ENCODE results near the gene SPTBN1. TPM values are rescaled to one million over a fixed set of nuclear protein-coding genes. Genes with fewer than 3 reads are reported as not detected.

SPTBN1 gene
- total RNA-seq, 4 donors from 2014 or later: 132 to 239 (median 195) TPM

DNA sequence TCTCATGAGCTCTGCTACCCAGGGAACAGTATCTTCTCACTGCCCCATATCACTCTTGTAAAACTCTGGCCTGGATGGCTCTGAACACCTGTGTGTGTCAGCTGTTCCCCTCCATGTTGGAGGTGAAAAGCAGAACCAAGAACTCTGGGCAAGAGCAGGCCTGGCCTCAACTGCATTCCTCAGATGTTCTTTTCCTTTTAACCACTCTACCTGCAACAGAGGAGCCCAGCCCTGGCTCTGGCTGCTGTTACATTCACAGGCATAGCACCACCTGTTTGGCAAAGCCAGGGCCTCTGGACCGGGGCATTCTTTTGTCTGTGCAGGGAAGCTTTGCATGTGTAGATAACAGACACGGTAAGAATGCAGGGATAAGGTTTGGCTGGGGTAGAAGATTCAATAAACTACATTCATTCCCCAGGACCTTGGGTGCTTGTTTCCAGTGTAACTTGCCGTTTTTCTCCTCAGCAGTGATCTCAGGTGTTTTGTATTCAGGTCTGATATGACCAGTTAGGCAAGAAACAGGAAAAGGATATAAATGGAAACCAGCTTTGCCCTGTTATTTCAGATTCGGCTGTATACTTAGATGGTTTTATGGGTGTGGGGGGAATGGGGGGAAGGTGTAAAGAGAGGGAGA is 95.1 kb downstream of the SPTBN1 start:
- WGBS, 2 donors: 32 to 33% methylated on average over 4 of the region's 4 CpGs
- no peak for DNase-seq (ENCODE audit: low spot score in 2 of 2)
- no peak for TF ChIP-seq POLR2A (IDR thresholded peaks at IDR 0.05)
- TF ChIP-seq, protein P1, sequence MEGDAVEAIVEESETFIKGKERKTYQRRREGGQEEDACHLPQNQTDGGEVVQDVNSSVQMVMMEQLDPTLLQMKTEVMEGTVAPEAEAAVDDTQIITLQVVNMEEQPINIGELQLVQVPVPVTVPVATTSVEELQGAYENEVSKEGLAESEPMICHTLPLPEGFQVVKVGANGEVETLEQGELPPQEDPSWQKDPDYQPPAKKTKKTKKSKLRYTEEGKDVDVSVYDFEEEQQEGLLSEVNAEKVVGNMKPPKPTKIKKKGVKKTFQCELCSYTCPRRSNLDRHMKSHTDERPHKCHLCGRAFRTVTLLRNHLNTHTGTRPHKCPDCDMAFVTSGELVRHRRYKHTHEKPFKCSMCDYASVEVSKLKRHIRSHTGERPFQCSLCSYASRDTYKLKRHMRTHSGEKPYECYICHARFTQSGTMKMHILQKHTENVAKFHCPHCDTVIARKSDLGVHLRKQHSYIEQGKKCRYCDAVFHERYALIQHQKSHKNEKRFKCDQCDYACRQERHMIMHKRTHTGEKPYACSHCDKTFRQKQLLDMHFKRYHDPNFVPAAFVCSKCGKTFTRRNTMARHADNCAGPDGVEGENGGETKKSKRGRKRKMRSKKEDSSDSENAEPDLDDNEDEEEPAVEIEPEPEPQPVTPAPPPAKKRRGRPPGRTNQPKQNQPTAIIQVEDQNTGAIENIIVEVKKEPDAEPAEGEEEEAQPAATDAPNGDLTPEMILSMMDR (IDR thresholded peaks at IDR 0.05): no peak

DNA sequence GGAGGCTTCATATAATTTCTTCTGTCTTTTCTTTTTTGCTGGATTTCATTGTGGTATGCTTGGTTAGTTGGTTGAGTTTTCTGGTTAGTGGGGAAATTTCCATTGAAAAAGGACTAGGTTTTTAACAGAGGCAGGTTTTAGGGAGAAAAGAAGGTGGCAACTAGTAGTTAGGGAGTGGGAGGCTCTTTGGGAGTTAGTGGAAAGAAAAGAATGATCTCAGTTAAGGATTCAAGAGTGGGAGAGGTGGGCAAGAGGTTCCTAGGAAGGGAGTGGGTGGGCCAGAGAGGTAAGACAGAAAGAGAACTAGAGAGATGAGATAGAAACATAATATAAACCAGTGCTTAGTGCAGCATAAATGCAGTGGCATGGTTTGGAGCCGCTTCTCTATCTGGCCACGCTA is 96.9 kb downstream of the SPTBN1 start:
- DNase-seq (ENCODE audit: low spot score in 2 of 2): no peak
- H3K4me3 ChIP-seq (ENCODE audit: low read depth, poor library complexity, severe bottlenecking): no peak overlapping the region
- TF ChIP-seq, protein P1 (IDR thresholded peaks at IDR 0.05): no peak
- no peak for TF ChIP-seq POLR2A (IDR thresholded peaks at IDR 0.05)
- intact Hi-C loops (cut with DNase I; ENCODE audit: low total_unique reads): no loop called here
- 72 to 86% methylated on average over 2 of the region's 2 CpGs for WGBS, 2 donors

More for the DNA sequence above, 95.1 kb downstream of the SPTBN1 start:
- intact Hi-C loops (cut with DNase I; ENCODE audit: low total_unique reads): no loop called here
- H3K4me3 ChIP-seq (ENCODE audit: low read depth, poor library complexity, severe bottlenecking): no peak overlapping the region

DNA sequence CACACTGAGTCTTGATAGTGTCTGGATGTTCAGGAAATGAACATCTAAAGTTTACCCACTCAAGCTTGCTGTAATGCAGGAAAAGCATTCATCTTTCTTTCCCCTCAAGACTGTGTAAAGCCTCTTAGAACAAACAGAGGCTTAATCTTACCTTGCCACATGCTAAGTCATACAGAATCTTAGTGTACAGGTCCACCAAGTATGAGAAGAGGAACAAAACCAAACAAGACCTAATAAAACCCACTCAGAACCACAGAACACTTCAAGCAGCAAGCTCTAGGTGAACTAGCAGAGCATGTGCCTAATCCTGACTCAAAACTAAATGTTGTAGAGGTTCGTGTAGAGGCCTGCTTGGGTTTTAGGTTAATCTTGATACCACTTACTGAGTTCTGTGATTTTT is 97.6 kb downstream of the SPTBN1 start:
- WGBS, 2 donors: 95 to 100% methylated on average over 1 of the region's 1 CpG
- no peak for DNase-seq (ENCODE audit: low spot score in 2 of 2)

DNA sequence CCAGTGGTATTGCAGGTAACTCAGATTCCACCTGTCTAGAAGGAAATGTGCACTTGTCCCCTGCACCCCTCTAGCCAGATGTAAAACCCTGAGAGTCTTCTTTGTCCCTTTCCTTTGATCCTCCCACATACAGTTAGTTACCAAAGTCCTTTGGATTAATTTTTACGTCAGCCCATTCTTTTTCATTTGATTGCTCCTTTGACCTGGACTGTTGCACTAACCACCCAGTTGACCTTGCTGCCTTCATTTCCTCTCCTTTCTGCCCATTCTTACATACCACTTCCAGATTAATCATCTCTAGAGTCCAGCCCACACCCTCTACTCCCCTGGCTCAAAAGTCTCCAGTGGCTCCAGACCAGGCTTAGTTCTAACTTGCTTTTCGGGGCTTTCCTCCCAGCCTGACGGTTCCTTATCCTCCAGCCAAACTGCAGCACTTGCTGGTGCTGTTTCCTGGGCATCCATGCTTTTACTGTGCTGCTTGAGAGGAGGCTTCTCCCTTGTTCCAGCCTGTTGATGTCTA is 99.3 kb downstream of the SPTBN1 start:
- H3K4me3 ChIP-seq (ENCODE audit: low read depth, poor library complexity, severe bottlenecking): no peak overlapping the region
- 34 to 44% methylated on average over 3 of the region's 3 CpGs for WGBS, 2 donors
- intact Hi-C loops (cut with DNase I; ENCODE audit: low total_unique reads): no loop called here
- no peak for DNase-seq (ENCODE audit: low spot score in 2 of 2)
- TF ChIP-seq, protein P1 (IDR thresholded peaks at IDR 0.05): no peak
- no peak for TF ChIP-seq POLR2A (IDR thresholded peaks at IDR 0.05)

More for the DNA sequence above, 97.6 kb downstream of the SPTBN1 start:
- TF ChIP-seq, protein P1 (IDR thresholded peaks at IDR 0.05): no peak
- TF ChIP-seq POLR2A (IDR thresholded peaks at IDR 0.05): no peak
- intact Hi-C loops (cut with DNase I; ENCODE audit: low total_unique reads): no loop called here
- H3K4me3 ChIP-seq (ENCODE audit: low read depth, poor library complexity, severe bottlenecking): no peak overlapping the region

DNA sequence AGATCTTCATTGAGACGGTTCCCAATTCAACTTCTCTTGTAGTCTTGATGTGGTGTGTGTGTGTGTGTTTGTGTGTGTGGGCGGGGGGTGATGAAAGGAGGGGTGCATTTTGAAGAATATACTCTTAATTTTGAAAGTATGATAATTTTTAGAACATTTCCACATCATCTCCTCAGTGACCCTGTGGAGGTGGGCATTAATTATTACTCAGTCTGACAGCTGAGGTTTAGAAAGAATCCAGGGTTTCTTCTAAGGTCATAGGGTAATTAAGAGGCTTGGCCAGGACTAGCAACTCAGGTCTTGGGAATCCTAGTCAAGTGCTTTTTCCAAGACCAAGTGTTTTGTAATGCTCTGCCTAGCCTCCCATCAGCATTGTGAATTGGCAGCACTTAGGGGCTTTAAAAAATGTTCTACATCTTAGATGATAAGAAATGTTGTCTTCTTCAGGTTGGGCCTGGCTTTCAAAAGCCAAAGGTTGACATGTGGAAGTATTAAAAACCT is 100.5 kb downstream of the SPTBN1 start:
- DNase-seq (ENCODE audit: low spot score in 2 of 2): no peak
- TF ChIP-seq POLR2A (IDR thresholded peaks at IDR 0.05): no peak
- TF ChIP-seq, protein P1 (IDR thresholded peaks at IDR 0.05): no peak
- 77 to 78% methylated on average over 2 of the region's 2 CpGs for WGBS, 2 donors
- H3K4me3 ChIP-seq (ENCODE audit: low read depth, poor library complexity, severe bottlenecking): no peak overlapping the region
- intact Hi-C loops (cut with DNase I; ENCODE audit: low total_unique reads): no loop called here
